CD4-positive, alpha-beta T cell (primary cell): ENCODE measurements around the gene CACNA1E. TPM values are rescaled to one million over a fixed set of nuclear protein-coding genes. Genes with fewer than 3 reads are reported as not detected.

ENCODE experiments used
- ATAC-seq: fragments of 200-7000 bp; cut with Tn5 transposase; one replicate; pipeline ENCODE4 v1.10.0; 2022; ENCODE audit warnings: mild to moderate bottlenecking; ENCODE audit not compliant: poor library complexity
- CTCF ChIA-PET: fragments of 350-600 bp; sonication (Branson Sonifier 250); formaldehyde crosslinking; loops from one replicate; lab custom pipeline; 2021; ENCODE audit warnings: antibody characterized with exemption, inconsistent platforms; lab: Charles Lee
- POLR2A ChIA-PET: fragments of 350-600 bp; sonication (Branson Sonifier 250); formaldehyde crosslinking; loops from one replicate; lab custom pipeline; 2021; ENCODE audit warnings: antibody characterized with exemption, inconsistent platforms; lab: Charles Lee
- DNase-seq, 14 experiments: peaks; one replicate each; pipeline ENCODE4 v3.0.0-alpha.2; 2013 to 2020; ENCODE audit warnings: mixed read lengths in 2 of 14
- H3K27ac ChIP-seq, 2 donors: one replicate each; pipeline versions ENCODE4 v1.5.1 to v1.7.0; 2013; ENCODE audit warnings: low read length in 2 of 2, low read depth in 1 of 2, mild to moderate bottlenecking in 1 of 2
- H3K27me3 ChIP-seq, 2 experiments: 1 replicate in 1 of 2; 2 replicates in 1 of 2; pipeline versions ENCODE4 v1.6.1 to v1.7.0; 2013; ENCODE audit warnings: low read length in 2 of 2, control low read depth in 1 of 2, mild to moderate bottlenecking in 1 of 2, moderate library complexity in 1 of 2; ENCODE audit not compliant: insufficient read depth in 2 of 2, control insufficient read depth in 1 of 2
- H3K36me3 ChIP-seq: one replicate; pipeline ENCODE4 v1.6.1; 2013; ENCODE audit warnings: low read length, control low read depth; ENCODE audit not compliant: insufficient read depth
- H3K4me1 ChIP-seq: one replicate; pipeline ENCODE4 v1.6.1; 2013; ENCODE audit warnings: low read length, control low read depth; ENCODE audit not compliant: insufficient read depth
- H3K4me3 ChIP-seq: one replicate; pipeline ENCODE4 v1.5.1; 2013; ENCODE audit warnings: mild to moderate bottlenecking, low read length, moderate library complexity
- H3K9me3 ChIP-seq, 2 experiments: 1 replicate in 1 of 2; 2 replicates in 1 of 2; pipeline versions ENCODE4 v1.6.1 to v1.7.0; 2013; ENCODE audit warnings: low read length in 2 of 2, mild to moderate bottlenecking in 2 of 2, control low read depth in 1 of 2, moderate library complexity in 1 of 2; ENCODE audit not compliant: control insufficient read depth in 1 of 2, insufficient read depth in 1 of 2
- H3K27ac Mint-ChIP-seq: one replicate; pipeline ENCODE4 v1.8.0; 2020; ENCODE audit warnings: mixed read lengths
- H3K27me3 Mint-ChIP-seq: one replicate; pipeline ENCODE4 v1.8.0; 2021; ENCODE audit warnings: mixed read lengths
- H3K36me3 Mint-ChIP-seq: one replicate; pipeline ENCODE4 v1.8.0; 2021; ENCODE audit warnings: low read depth, mixed read lengths
- H3K4me1 Mint-ChIP-seq: one replicate; pipeline ENCODE4 v1.8.0; 2021; ENCODE audit warnings: low read depth, mixed read lengths
- H3K4me3 Mint-ChIP-seq: one replicate; pipeline ENCODE4 v1.8.0; 2020; ENCODE audit warnings: mild to moderate bottlenecking, mixed read lengths
- H3K9me3 Mint-ChIP-seq: one replicate; pipeline ENCODE4 v1.8.0; 2020; ENCODE audit warnings: mixed read lengths
- CTCF ChIP-seq: fragments of 200-600 bp; IDR thresholded peaks from one replicate; pipeline ENCODE4 v1.8.0; 2022; ENCODE audit warnings: antibody characterized with exemption, mild to moderate bottlenecking
- intact Hi-C, 2 experiments: fragments of 100-400 bp; cut with DNase I in 1 of 2; cut with micrococcal nuclease in 1 of 2; formaldehyde crosslinking; loops; one replicate each; pipeline versions ENCODE4 v1.15.1 to v1.9.0; 2023 to 2025; cut with DNase I, micrococcal nuclease
- total RNA-seq, 174 experiments: library from RNA in 2 of 174; stranded (reverse) in 2 of 174; gene quantifications; one replicate each; pipeline ENCODE4 v1.2.3 and lab custom pipeline; 2021 to 2026

CACNA1E gene
- total RNA-seq, 2 experiments from 2014 or later = not detected

- TF ChIP-seq CTCF = no peak
- no peak overlapping the region for H3K4me3 Mint-ChIP-seq
- Histone ChIP-seq H3K4me1 (no peaks in the 10 kb centered on the region), H3K36me3 (no peaks in the 10 kb centered on the region), H3K9me3 (peaks cover 0 to 4% of the 10 kb centered on the region in 2 experiments), H3K27ac (no peak overlapping the region), H3K4me3 (no peak overlapping the region), H3K27me3 (peaks cover 0 to 2% of the 10 kb centered on the region in 2 experiments)
- DNase-seq = no peak
- ATAC-seq = no peak
- H3K9me3 Mint-ChIP-seq = no peaks in the 10 kb centered on the region
- no peaks in the 10 kb centered on the region for H3K36me3 Mint-ChIP-seq
- CTCF ChIA-PET = no interaction called here
- intact Hi-C loops = no loop called here
- H3K27me3 Mint-ChIP-seq = peaks cover 35% of the 10 kb centered on the region
- POLR2A ChIA-PET = no interaction called here
- no peak overlapping the region for H3K27ac Mint-ChIP-seq
- no peaks in the 10 kb centered on the region for H3K4me1 Mint-ChIP-seq
Observed at GRCh38 chr1:181630838-181631237, 147.5 kb downstream of the CACNA1E start.

- no peak overlapping the region for H3K27ac Mint-ChIP-seq
- Histone ChIP-seq H3K27ac (no peak overlapping the region), H3K9me3 (peaks cover 0 to 4% of the 10 kb centered on the region in 2 experiments), H3K27me3 (peaks cover 0 to 2% of the 10 kb centered on the region in 2 experiments), H3K4me1 (no peaks in the 10 kb centered on the region), H3K4me3 (no peak overlapping the region), H3K36me3 (no peaks in the 10 kb centered on the region)
- peaks cover 32% of the 10 kb centered on the region for H3K27me3 Mint-ChIP-seq
- intact Hi-C loops = no loop called here
- ChIA-PET POLR2A (no interaction called here), CTCF (no interaction called here)
- H3K9me3 Mint-ChIP-seq = no peaks in the 10 kb centered on the region
- ATAC-seq (no peak), DNase-seq (no peak)
- no peaks in the 10 kb centered on the region for H3K4me1 Mint-ChIP-seq
- H3K4me3 Mint-ChIP-seq = no peak overlapping the region
- TF ChIP-seq CTCF = no peak
- no peaks in the 10 kb centered on the region for H3K36me3 Mint-ChIP-seq
Observed at GRCh38 chr1:181632492-181632891, 149.2 kb downstream of the CACNA1E start.

- H3K27me3 ChIP-seq = peaks cover 0 to 2% of the 10 kb centered on the region in 2 experiments
- intact Hi-C loops = no loop called here
- ATAC-seq (no peak), DNase-seq (no peak)
- no peaks in the 10 kb centered on the region for H3K36me3 Mint-ChIP-seq
- H3K27ac ChIP-seq = no peak overlapping the region
- peaks cover 37% of the 10 kb centered on the region for H3K27me3 Mint-ChIP-seq
- H3K4me3 ChIP-seq = no peak overlapping the region
- H3K27ac Mint-ChIP-seq = no peak overlapping the region
- H3K36me3 ChIP-seq = no peaks in the 10 kb centered on the region
- CTCF ChIA-PET = no interaction called here
- no peaks in the 10 kb centered on the region for H3K4me1 Mint-ChIP-seq
- H3K9me3 ChIP-seq = peaks cover 0 to 4% of the 10 kb centered on the region in 2 experiments
- H3K4me3 Mint-ChIP-seq = no peak overlapping the region
- no peaks in the 10 kb centered on the region for H3K9me3 Mint-ChIP-seq
- TF ChIP-seq CTCF = no peak
- POLR2A ChIA-PET = no interaction called here
- no peaks in the 10 kb centered on the region for H3K4me1 ChIP-seq
Observed at GRCh38 chr1:181632960-181633359, 149.6 kb downstream of the CACNA1E start.
